HCT116 (cell line): ENCODE results near the gene CGNL1. TPM values are rescaled to one million over a fixed set of nuclear protein-coding genes. Genes with fewer than 3 reads are reported as not detected.

ENCODE experiments used
- ATAC-seq: fragments of 200-7000 bp; cut with Tn5 transposase; 2 replicates; pipeline ENCODE4 v1.9.1; 2020; ENCODE audit warnings: mild to moderate bottlenecking, moderate library complexity
- BruUV-seq: library from RNA; stranded (reverse); fragments of 400-500 nt; replicated peaks from 2 replicates; lab custom pipeline; 2021; lab: Mats Ljungman, UMichigan
- CTCF ChIA-PET: fragments of 300-600 bp; sonication (Branson Sonifier 250); formaldehyde crosslinking; loops from one replicate; lab custom pipeline; 2021; ENCODE audit warnings: antibody characterized with exemption; lab: Charles Lee
- POLR2A ChIA-PET: fragments of 300-600, 350-600 bp; sonication (Branson Sonifier 250); formaldehyde crosslinking; loops from one replicate; lab custom pipeline; 2021; ENCODE audit warnings: antibody characterized with exemption; lab: Charles Lee
- RAD21 ChIA-PET, 2 experiments: fragments of 300-600 bp; sonication (Branson Sonifier 250); formaldehyde crosslinking; loops; one replicate each; lab custom pipeline; 2023; ENCODE audit warnings: low total read pairs in 2 of 2; ENCODE audit not compliant: uncharacterized antibody in 2 of 2, unreplicated experiment in 2 of 2, low non-redundant PET in 1 of 2; lab: Charles Lee
- DNase-seq: peaks from one replicate; pipeline ENCODE4 v3.0.0-alpha.2; 2010; ENCODE audit warnings: low read depth, low spot score
- H2AFZ ChIP-seq: fragments of 200-600 bp; shearing (Covaris generic), sonication (generic); 2 replicates; pipeline ENCODE4 v1.6.1; 2017; ENCODE audit warnings: low read depth, mixed run types, mixed read lengths, antibody characterized with exemption, low read length; ENCODE audit not compliant: poor library complexity, severe bottlenecking
- H3K27ac ChIP-seq: 2 replicates; pipeline ENCODE4 v1.5.1; 2012; ENCODE audit warnings: low read depth, low read length
- H3K27me3 ChIP-seq: fragments of 200-600 bp; sonication (generic); 2 replicates; pipeline ENCODE4 v1.6.1; 2016; ENCODE audit warnings: mixed run types, low read length, mixed read lengths; ENCODE audit not compliant: insufficient read depth
- H3K36me3 ChIP-seq, 2 experiments: fragments of 200-500 bp in 1 of 2; fragments of 200-600 bp in 1 of 2; sonication (Bioruptor generic) in 1 of 2; sonication (generic) in 1 of 2; 2 replicates each; pipeline versions ENCODE4 v1.5.1 to v1.6.1; 2014 to 2016; ENCODE audit warnings: low read length in 2 of 2, inconsistent platforms in 1 of 2, mixed read lengths in 1 of 2, mixed run types in 1 of 2; ENCODE audit not compliant: insufficient read depth in 2 of 2, control insufficient read depth in 1 of 2
- H3K4me1 ChIP-seq, 2 experiments: fragments of 200-600 bp in 1 of 2; sonication (generic) in 1 of 2; 2 replicates each; pipeline versions ENCODE4 v1.5.1 to v1.6.1; 2012 to 2017; ENCODE audit warnings: low read length in 2 of 2, inconsistent platforms in 1 of 2, mild to moderate bottlenecking in 1 of 2, mixed read lengths in 1 of 2, mixed run types in 1 of 2, moderate library complexity in 1 of 2; ENCODE audit not compliant: insufficient read depth in 2 of 2, control insufficient read depth in 1 of 2
- H3K4me2 ChIP-seq: fragments of 200-600 bp; sonication (generic); 2 replicates; pipeline ENCODE4 v1.6.1; 2017; ENCODE audit warnings: mixed run types, low read length, mixed read lengths
- H3K4me3 ChIP-seq, 2 experiments: fragments of 200-600 bp in 1 of 2; sonication (generic) in 1 of 2; replicated peaks in 1 of 2; 2 replicates each; pipeline ENCODE4 v1.5.1; 2011 to 2016; ENCODE audit warnings: low read length in 2 of 2, control low read depth in 1 of 2, low read depth in 1 of 2, mild to moderate bottlenecking in 1 of 2, mixed read lengths in 1 of 2, mixed run types in 1 of 2
- H3K79me2 ChIP-seq: fragments of 200-600 bp; sonication (generic); 2 replicates; pipeline ENCODE4 v1.6.1; 2017; ENCODE audit warnings: mild to moderate bottlenecking, mixed run types, low read length, moderate library complexity, mixed read lengths; ENCODE audit not compliant: insufficient read depth
- H3K9ac ChIP-seq: fragments of 200-600 bp; sonication (generic); 2 replicates; pipeline ENCODE4 v1.6.1; 2016; ENCODE audit warnings: low read length, mixed read lengths
- H3K9me2 ChIP-seq: fragments of 200-600 bp; sonication (generic), shearing (Covaris generic); 2 replicates; pipeline ENCODE4 v1.6.1; 2017; ENCODE audit warnings: mixed run types, mild to moderate bottlenecking, moderate library complexity; ENCODE audit not compliant: insufficient read depth
- H3K9me3 ChIP-seq, 2 experiments: fragments of 200-500 bp in 1 of 2; fragments of 200-600 bp in 1 of 2; sonication (Bioruptor generic) in 1 of 2; sonication (generic) in 1 of 2; 2 replicates each; pipeline ENCODE4 v1.6.1; 2014 to 2017; ENCODE audit warnings: low read length in 2 of 2, mixed read lengths in 2 of 2, inconsistent platforms in 1 of 2, low read depth in 1 of 2, mild to moderate bottlenecking in 1 of 2, mixed run types in 1 of 2, moderate library complexity in 1 of 2; ENCODE audit not compliant: control insufficient read depth in 1 of 2, insufficient read depth in 1 of 2
- H4K20me1 ChIP-seq: fragments of 200-600 bp; sonication (generic), shearing (Covaris generic); 2 replicates; pipeline ENCODE4 v1.6.1; 2017; ENCODE audit warnings: mixed run types, mild to moderate bottlenecking, moderate library complexity; ENCODE audit not compliant: insufficient read depth
- ATF3 ChIP-seq: IDR thresholded peaks from 2 replicates; pipeline ENCODE4 v1.6.1; 2012
- CBX3 ChIP-seq: IDR thresholded peaks from 2 replicates; pipeline ENCODE4 v1.6.1; 2012; ENCODE audit warnings: low read depth
- EGR1 ChIP-seq: IDR thresholded peaks from 2 replicates; pipeline ENCODE4 v1.6.1; 2012; ENCODE audit warnings: low read depth
- EZH2phosphoT487 ChIP-seq: fragments of 200-600 bp; IDR thresholded peaks from 2 replicates; pipeline ENCODE4 v1.6.1; 2018; ENCODE audit warnings: antibody characterized with exemption, borderline replicate concordance
- JUND ChIP-seq: IDR thresholded peaks from 2 replicates; pipeline ENCODE4 v1.6.1; 2012
- POLR2A ChIP-seq: IDR thresholded peaks from 2 replicates; pipeline ENCODE4 v1.7.0; 2011; ENCODE audit warnings: borderline replicate concordance; ENCODE audit not compliant: insufficient read depth, insufficient read length; ENCODE audit errors: extremely low read depth
- POLR2AphosphoS5 ChIP-seq: IDR thresholded peaks from 2 replicates; pipeline ENCODE4 v1.6.1; 2011; ENCODE audit warnings: mild to moderate bottlenecking, low read depth, low read length, moderate library complexity
- RAD21 ChIP-seq: IDR thresholded peaks from 2 replicates; pipeline ENCODE4 v1.6.1; 2012; ENCODE audit warnings: low read depth, mild to moderate bottlenecking
- REST ChIP-seq: IDR thresholded peaks from 2 replicates; pipeline ENCODE4 v1.6.1; 2012; ENCODE audit warnings: low read depth
- SIN3A ChIP-seq: IDR thresholded peaks from 2 replicates; pipeline ENCODE4 v1.6.1; 2012; ENCODE audit warnings: low read depth
- SP1 ChIP-seq: IDR thresholded peaks from 2 replicates; pipeline ENCODE4 v1.6.1; 2012; ENCODE audit warnings: low read depth
- SRF ChIP-seq: IDR thresholded peaks from 2 replicates; pipeline ENCODE4 v1.6.1; 2012; ENCODE audit warnings: low read depth
- TCF7L2 ChIP-seq: IDR thresholded peaks from 2 replicates; pipeline ENCODE4 v1.7.0; 2011; ENCODE audit warnings: borderline replicate concordance, inconsistent platforms; ENCODE audit not compliant: insufficient read depth, insufficient read length; ENCODE audit errors: extremely low read depth
- ZBTB33 ChIP-seq: IDR thresholded peaks from 2 replicates; pipeline ENCODE4 v1.6.1; 2011; ENCODE audit warnings: mild to moderate bottlenecking, low read length, moderate library complexity; ENCODE audit not compliant: insufficient replicate concordance; ENCODE audit errors: extremely low read depth
- ZFX ChIP-seq: fragments of 450-650 bp; IDR thresholded peaks from 2 replicates; pipeline ENCODE4 v1.6.1; 2017
- ZNF274 ChIP-seq: fragments of 200-500 bp; sonication (Bioruptor generic); IDR thresholded peaks from 2 replicates; pipeline ENCODE4 v1.6.1; 2014; ENCODE audit warnings: mild to moderate bottlenecking, low read depth, low read length, inconsistent platforms
- intact Hi-C: fragments of 100-400 bp; cut with micrococcal nuclease; formaldehyde crosslinking; loops from 2 replicates; pipeline ENCODE4 v1.10.0; 2022
- total RNA-seq: library from RNA; stranded (reverse); gene quantifications from one replicate; pipeline ENCODE4 v1.2.1, GENCODE V29; 2021; ENCODE audit not compliant: unreplicated experiment
- TF ChIP-seq, protein P1 (sequence below): IDR thresholded peaks from 2 replicates; pipeline ENCODE4 v1.6.1; 2012
- TF ChIP-seq, protein P2 (sequence below), 3 experiments: fragments of 200-600 bp in 1 of 3; sonication (generic) in 1 of 3; IDR thresholded peaks in 2 of 3; conservative IDR thresholded peaks in 1 of 3; 2 replicates each; pipeline ENCODE4 v1.5.1; 2012 to 2017; ENCODE audit warnings: low read depth in 2 of 3, low read length in 2 of 3, antibody characterized with exemption in 1 of 3, borderline replicate concordance in 1 of 3, control low read depth in 1 of 3, mild to moderate bottlenecking in 1 of 3, mixed read lengths in 1 of 3, mixed run types in 1 of 3, moderate library complexity in 1 of 3; ENCODE audit not compliant: insufficient read depth in 1 of 3

CGNL1 gene
- total RNA-seq, 1 experiment from 2014 or later = 2.2 TPM

DNA sequence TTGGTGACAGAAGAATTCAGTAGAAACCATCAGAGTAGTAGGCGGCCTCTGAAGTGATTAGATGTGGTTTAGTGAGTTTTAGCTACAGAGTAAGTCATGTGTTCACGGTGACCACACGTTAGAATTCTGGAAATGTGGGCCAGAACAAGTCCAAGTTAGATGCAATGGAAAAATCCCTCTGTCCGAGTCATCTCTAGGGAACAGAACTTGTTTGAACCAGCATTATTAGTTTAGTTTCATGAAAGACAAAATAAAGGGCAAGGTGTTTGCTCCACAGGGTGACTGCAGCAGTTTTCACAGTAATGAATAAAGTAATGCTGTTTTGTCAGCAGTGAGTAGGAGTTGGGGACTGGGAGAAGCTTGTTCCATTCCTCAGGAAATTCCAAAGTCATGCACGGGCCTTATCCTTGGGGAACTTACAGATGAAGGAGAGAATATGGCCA is 100.2 kb downstream of the CGNL1 start (continued):
- no peak for TF ChIP-seq REST
- no peak for TF ChIP-seq SIN3A
- TF ChIP-seq RAD21 = no peak
- no peak for TF ChIP-seq EZH2phosphoT487
- no peak for TF ChIP-seq SP1
- no peak for TF ChIP-seq JUND
- no peak for TF ChIP-seq ZNF274
- no peak for TF ChIP-seq POLR2A
- TF ChIP-seq CBX3 = no peak

DNA sequence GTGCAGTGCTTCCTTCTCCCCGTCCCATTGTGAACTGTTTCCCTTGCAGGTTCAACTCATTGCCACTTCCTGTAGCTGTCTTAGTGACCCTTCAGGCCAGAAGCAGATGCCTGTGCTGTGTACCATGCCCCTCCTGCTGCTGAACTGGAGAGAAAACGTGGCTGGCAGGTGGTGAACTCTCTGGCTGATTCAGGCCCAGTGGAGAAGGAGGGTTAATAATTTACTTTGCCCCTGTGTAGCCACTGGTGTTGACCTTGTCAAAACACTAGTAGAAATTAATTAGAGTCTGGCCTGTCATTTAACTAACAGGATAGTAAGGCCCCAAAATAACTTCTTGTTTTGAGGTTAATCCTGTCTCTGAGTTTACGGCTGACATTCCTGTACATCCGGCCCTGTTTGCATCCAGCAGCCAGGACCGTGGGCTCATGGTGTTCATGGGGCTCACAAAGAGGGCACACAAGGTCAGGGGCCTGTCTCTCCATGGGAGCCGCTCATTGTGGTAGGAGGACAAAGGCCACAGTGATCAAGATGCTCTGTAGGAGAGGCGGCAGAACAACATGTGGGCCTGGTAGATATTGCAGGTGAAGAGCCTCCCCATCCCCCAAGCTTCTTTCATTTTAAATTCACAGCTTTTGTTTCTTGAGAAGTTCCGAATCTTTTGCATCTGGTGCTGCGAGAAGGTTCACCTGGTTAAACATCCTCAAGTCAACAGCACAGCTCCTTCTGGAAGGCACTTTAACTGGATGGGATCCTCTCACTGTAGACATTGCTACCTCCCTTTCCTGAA is 101.6 kb downstream of the CGNL1 start:
- POLR2A ChIA-PET = no interaction called here
- Histone ChIP-seq H3K4me1 (no peaks in the 10 kb centered on the region), H3K4me3 (no peak overlapping the region), H3K4me2 (no peak overlapping the region), H3K27ac (no peak overlapping the region), H2AFZ (no peak overlapping the region), H4K20me1 (no peaks in the 10 kb centered on the region), H3K9ac (no peak overlapping the region), H3K79me2 (no peaks in the 10 kb centered on the region), H3K36me3 (no peaks in the 10 kb centered on the region), H3K9me3 (no peaks in the 10 kb centered on the region), H3K27me3 (no peaks in the 10 kb centered on the region), H3K9me2 (no peaks in the 10 kb centered on the region)
- CTCF ChIA-PET = no interaction called here
- DNase-seq (no peak), ATAC-seq (no peak)
- intact Hi-C loops = no loop called here
- RAD21 ChIA-PET = no interaction called here
- BruUV-seq = no TSS peak
- TF ChIP-seq TCF7L2 (no peak), RAD21 (no peak), JUND (no peak), ATF3 (no peak), POLR2AphosphoS5 (no peak), ZFX (no peak), SP1 (no peak), POLR2A (no peak), EGR1 (no peak), ZBTB33 (no peak), SRF (no peak)
- TF ChIP-seq, protein P1, sequence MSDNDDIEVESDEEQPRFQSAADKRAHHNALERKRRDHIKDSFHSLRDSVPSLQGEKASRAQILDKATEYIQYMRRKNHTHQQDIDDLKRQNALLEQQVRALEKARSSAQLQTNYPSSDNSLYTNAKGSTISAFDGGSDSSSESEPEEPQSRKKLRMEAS = no peak
- TF ChIP-seq, protein P2, sequence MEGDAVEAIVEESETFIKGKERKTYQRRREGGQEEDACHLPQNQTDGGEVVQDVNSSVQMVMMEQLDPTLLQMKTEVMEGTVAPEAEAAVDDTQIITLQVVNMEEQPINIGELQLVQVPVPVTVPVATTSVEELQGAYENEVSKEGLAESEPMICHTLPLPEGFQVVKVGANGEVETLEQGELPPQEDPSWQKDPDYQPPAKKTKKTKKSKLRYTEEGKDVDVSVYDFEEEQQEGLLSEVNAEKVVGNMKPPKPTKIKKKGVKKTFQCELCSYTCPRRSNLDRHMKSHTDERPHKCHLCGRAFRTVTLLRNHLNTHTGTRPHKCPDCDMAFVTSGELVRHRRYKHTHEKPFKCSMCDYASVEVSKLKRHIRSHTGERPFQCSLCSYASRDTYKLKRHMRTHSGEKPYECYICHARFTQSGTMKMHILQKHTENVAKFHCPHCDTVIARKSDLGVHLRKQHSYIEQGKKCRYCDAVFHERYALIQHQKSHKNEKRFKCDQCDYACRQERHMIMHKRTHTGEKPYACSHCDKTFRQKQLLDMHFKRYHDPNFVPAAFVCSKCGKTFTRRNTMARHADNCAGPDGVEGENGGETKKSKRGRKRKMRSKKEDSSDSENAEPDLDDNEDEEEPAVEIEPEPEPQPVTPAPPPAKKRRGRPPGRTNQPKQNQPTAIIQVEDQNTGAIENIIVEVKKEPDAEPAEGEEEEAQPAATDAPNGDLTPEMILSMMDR (IDR thresholded peaks at IDR 0.05 in 2 of 3, conservative IDR thresholded peaks at IDR 0.05 in 1 of 3; ENCODE audit: borderline replicate concordance in 1 of 3, insufficient read depth in 1 of 3, low read depth in 2 of 3, low read length in 2 of 3) = no peak
